HG02938 (cell line): ENCODE data around the gene PRR23E.

Experiments used
- ATAC-seq: cut with Tn5 transposase; IDR thresholded peaks from one replicate; pipeline ENCODE4 v1.9.1; 2021; ENCODE audit warnings: mild to moderate bottlenecking, moderate library complexity; ENCODE audit not compliant: unreplicated experiment

The PRR23E gene

DNA sequence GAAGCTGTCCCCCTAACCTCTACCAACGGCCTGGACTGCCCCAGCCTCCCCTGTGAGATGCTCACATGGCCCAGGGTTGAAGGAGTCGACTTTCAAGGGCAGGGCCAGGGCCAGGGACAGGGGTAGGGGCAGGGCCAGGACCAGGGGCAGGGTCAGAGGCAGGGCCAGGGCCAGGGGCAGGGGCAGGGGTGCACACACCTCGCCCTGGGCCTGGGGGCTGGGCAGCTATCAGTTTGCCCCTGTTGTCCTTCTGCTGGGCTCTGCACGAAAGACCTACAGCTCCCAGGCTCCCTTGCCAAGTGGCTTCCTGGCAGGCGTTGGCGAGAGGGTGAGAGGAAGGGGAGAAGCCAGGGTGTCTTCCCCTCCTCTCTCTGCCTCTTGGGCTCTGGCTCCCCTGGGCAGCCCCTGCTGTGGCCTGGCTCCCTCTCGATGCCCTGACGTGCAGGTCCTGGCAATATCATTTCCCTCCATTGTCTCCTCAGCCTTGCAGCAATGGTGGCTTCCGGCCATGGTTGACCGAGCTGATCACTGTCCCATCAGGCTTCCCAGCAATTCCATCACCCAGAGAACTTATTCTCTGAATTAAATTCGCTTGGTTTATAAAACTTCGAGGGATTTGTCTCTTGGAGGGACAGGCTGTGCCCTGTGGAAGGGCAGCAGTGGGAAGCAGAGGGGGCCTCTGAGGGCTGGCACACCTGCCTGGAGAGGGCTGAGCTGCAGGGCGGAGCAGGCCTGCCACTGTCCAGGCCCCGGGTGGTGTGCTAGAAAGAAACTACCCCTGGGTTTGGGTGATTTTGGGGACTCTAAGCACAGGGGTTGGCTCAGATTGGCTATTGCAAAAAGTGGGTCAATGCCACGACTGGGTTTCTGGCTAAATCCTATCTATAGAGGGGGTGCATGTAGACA is 13.9 kb downstream of the PRR23E start:
- ATAC-seq = no peak

- ATAC-seq = no peak
Measured at GRCh38 chr3:127207727-127208482, 15.0 kb downstream of the PRR23E start.

DNA sequence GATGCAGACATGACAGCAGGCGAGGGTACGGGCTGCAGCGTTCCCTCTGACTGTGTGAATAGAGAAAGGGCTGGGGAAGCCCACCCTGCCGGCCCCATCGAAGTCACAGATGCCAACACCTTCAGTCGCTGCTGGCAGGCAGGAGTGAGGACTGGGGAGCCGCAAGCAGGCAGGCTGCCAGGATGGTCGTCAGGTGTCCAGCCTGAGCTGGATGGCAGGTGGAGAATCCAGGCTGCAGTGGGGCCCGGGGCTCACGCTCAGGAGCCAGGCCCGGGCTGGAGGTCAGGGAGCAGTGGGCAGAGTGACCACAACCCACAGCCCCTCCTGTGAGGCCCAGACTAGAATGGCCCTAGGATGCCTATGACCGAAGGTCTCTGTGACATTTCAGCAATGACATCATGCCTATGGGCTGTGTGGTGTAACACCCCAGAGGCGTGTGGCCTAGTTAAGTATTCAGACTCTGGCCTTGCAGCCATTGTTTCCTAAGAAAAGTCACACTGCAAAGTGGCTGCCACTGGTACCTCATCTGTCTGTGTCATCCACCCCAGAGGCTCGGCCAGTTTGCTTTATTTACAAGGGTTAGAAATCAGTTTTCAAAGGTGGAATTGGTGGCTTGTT is 15.7 kb downstream of the PRR23E start:
- ATAC-seq = no peak

DNA sequence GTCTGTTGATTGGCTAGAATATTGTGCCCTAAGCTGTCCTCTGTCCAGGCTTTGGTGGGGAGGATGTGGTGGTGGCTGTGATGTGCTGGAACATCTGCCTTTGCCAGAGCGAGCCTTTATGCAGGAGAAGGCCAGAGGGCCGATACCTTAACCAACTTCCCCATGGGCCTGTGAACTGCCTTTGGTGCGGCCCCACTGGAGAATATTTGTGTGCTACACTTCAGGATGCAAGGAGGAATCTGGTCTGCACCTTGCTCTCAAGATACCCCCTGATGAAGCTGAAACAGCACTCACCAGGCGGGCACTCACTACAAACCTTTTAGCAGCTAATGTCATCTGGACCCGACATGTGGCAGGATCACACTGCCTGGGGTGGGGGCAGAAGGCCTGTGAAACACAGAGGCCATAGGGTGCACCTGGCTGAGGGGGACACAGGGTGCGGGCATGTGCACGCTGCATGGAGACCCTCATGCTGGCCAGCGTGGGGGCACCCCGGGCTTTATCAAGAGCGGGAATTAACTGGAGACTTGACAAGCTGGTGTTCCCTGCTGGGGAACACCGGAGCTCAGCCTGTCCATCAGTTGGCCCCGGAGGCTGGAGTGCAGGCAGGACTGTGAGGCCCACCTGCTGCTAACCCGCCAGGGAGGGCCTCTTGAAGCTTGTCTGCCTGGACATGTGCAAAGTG is 16.4 kb downstream of the PRR23E start:
- ATAC-seq = no peak

DNA sequence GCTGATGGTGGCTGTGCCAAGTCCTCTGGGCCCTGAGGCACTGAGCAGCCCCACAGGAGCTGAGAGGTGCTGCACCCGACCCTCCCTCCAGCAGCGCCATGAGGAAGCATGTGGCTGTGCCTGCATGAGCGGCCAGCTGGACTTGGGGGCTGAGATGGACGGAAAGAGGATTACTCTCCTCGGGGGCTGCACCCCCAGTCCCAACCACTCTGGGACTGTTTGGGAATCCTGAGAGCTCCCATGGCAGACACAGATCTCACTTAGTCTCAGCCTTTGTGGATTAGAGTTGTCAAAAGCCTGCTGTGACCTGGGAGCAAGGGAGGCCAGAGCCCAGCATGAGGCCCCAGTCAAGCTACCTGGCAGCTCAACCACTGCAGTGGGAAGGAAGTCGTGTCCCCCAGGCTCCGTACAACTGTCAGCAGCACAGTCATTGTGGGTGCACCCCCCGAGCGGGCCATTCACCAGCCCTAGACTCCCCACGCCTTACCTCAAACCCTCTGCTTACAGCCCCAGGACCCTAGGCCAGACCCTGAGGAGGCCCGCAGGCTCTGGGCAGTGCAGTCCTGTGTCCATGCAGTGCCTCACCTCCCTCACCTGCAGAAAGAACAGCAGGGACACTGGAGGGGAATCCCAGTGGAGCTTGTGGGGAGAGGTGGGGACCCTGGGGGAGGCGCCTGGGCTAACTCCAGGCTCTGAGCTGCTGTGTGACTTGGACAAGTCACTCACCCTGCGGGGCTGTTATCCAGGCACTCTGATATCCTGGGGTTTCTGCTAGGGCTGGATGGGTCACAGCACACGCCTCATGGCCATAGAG is 17.1 kb downstream of the PRR23E start:
- no peak for ATAC-seq

- ATAC-seq = no peak
Measured at GRCh38 chr3:127210654-127210943, 17.7 kb downstream of the PRR23E start.

- ATAC-seq = no peak
Measured at GRCh38 chr3:127211118-127212060, 18.5 kb downstream of the PRR23E start.

- no peak for ATAC-seq
Measured at GRCh38 chr3:127212231-127212630, 19.3 kb downstream of the PRR23E start.

- no peak for ATAC-seq
Measured at GRCh38 chr3:127212711-127213110, 19.8 kb downstream of the PRR23E start.

DNA sequence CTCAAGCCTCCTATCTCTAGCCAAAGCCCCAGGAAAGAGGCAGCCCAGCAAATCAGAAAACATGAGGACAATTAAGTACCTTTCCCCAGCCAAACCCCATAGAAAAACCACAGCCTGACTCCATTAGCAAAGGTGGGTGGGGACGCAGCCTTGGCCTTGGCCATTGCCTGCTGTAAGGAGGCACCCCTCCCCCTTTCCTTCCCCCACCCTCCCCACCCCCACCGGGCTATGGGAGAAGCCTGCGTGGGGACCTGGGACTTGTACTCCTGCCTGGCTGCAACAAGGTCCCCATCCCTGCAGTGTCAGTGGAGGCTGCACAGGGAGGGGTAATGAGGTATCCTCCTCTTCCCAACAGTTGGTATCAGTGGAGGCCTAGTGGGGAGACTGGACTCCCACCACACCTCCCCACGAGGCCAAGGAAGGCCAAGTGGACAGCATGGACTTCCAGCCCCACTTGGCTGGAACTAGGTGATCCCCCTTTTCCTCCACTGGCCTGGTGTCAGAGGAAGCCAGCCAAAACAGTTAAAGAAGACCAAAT is 20.5 kb downstream of the PRR23E start:
- ATAC-seq = no peak

DNA sequence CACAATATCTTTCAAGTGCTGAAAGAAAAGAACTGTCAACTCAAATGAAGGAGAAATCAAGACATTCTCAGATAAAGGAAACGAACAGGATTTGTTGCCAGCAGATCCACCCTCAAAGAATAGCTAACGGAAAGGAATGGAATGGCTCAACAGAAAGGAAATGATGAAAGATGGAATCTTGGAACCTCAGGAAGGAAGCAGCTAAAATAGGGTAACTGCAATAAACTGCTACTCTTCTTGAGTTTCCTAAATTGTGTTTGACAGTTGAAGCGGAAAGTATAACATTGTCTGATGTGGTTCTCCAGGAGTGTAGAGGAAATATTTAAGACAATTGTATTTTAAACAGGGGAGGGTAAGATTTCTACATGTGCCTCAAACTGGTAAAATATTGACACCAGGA is 22.0 kb downstream of the PRR23E start:
- ATAC-seq = no peak

DNA sequence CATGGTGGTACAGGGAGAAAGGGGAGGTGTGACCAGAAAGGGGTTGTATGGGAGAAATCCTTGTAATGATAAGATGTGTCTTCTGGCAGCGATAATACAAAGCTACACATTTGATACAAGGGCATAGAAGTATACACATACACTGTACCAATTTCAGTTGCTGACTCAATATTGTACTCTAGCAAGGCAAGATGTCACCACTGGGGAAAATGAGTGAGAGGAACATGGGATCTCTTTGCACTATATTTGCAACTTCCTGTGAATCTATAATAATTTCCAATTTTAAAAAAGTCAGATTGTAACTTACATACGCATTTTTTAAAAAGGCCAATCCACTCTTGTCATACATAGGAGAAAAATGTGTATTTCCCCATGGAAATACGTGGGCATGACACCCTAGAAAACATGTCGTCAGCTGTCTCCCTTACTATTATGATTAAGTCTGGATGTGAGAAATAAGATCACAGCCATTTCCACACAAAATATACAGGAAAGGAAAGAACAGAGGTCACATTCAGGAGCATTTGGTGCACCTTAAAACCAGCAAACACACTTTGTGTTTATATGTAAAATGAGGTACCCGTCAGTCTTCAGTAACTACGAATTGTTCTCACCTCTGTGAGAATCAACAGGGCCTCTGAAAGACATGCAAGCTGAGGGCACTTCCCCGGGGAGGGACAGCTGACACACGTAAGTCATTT is 22.9 kb downstream of the PRR23E start:
- no peak for ATAC-seq

DNA sequence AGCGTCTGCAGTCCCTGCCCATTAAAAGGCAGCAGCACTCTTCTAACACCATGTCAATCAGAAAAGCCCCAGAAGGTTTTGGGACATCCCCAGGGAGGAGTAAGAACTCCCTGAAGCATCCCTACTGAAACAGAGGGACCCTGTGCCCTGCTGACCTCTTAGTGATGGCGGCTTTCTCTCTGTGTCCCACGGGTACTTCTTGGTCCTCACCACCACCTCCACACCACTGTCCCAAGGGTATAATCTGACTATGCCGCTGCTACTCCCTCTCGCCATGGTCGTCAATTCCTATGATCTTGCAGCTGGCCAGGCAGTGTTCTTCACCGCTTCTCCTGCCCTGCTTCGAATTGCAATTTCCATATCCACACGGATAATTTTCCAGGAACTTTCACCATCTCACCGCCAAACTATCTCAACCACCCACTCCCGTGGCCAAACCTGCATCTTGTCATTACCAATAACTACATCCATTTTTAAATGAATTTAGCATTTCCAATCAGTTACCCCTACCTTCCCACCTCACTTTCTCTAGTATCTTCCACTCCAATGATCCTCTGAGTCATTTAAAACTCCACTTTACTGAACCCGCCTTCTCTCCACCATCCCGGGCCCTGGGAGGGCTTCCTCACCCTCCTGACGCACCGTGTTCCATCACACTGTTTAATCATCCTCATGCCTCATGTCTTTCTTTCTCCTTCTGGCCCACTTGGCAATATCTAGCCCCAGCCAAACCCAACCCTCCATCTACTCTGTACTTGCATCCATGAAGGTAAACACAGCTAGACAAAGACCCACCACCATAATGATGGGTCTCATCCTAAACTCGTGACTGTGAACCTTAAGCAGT is 23.7 kb downstream of the PRR23E start:
- no peak for ATAC-seq

GRCh38 chr3:127217596-127218453 is 24.9 kb downstream of the PRR23E start:
- ATAC-seq = no peak

GRCh38 chr3:127218454-127218922 is 25.6 kb downstream of the PRR23E start:
- ATAC-seq = no peak

- no peak for ATAC-seq
Measured at GRCh38 chr3:127220497-127220896, 27.6 kb downstream of the PRR23E start.

- no peak for ATAC-seq
Measured at GRCh38 chr3:127221037-127221436, 28.1 kb downstream of the PRR23E start.
